Motor neuron (in vitro differentiated cells): ENCODE results near the gene SRRM1. TPM values are rescaled to one million over a fixed set of nuclear protein-coding genes. Genes with fewer than 3 reads are reported as not detected.

Experiments
- ATAC-seq, 8 experiments: fragments of 200-7000 bp; cut with Tn5 transposase; replicated peaks in 6 of 8; 2 replicates each; pipeline ENCODE4 v1.8.0; 2021; ENCODE audit warnings: mild to moderate bottlenecking in 8 of 8, moderate library complexity in 8 of 8
- H3K27ac ChIP-seq, 2 donors: fragments of 250-450 bp; sonication (Bioruptor Pico); 2 replicates each; pipeline ENCODE4 v1.9.0; 2021; ENCODE audit warnings: antibody characterized with exemption in 2 of 2, mild to moderate bottlenecking in 2 of 2, moderate library complexity in 1 of 2
- H3K4me1 ChIP-seq, 2 donors: fragments of 250-450 bp; sonication (Bioruptor Pico); replicated peaks in 1 of 2; 2 replicates each; pipeline ENCODE4 v1.6.1; 2021; ENCODE audit warnings: antibody characterized with exemption in 2 of 2, mild to moderate bottlenecking in 2 of 2, moderate library complexity in 1 of 2
- H3K4me3 ChIP-seq, 5 donors: fragments of 250-450 bp; sonication (Bioruptor Pico); 2 replicates each; pipeline ENCODE4 v1.9.0; 2021; ENCODE audit warnings: antibody characterized with exemption in 5 of 5, mild to moderate bottlenecking in 5 of 5, moderate library complexity in 4 of 5
- WGBS, 10 experiments: fragments of 450-650 bp; shearing (Covaris generic); methylation state at CpG; one replicate each; pipeline ENCODE4 v1.0.0; 2022; 5-methylcytosine and 5-hydroxymethylcytosine counted together
- in situ Hi-C, 9 experiments: fragments of 400-800 bp; cut with MboI; loops; one replicate each; pipeline ENCODE4 v1.15.0; 2021; ENCODE audit warnings: low sequenced_read_pairs in 9 of 9, low pct_unique_long_range_greater_than_20kb in 2 of 9; ENCODE audit not compliant: unreplicated experiment in 9 of 9
- total RNA-seq, 8 experiments: library from RNA; unstranded; fragments of 300-600 nt; gene quantifications; 2 replicates each; pipeline versions ENCODE4 v1.2.3 to v1.2.4, GENCODE V29; 2022

The SRRM1 gene, protein sequence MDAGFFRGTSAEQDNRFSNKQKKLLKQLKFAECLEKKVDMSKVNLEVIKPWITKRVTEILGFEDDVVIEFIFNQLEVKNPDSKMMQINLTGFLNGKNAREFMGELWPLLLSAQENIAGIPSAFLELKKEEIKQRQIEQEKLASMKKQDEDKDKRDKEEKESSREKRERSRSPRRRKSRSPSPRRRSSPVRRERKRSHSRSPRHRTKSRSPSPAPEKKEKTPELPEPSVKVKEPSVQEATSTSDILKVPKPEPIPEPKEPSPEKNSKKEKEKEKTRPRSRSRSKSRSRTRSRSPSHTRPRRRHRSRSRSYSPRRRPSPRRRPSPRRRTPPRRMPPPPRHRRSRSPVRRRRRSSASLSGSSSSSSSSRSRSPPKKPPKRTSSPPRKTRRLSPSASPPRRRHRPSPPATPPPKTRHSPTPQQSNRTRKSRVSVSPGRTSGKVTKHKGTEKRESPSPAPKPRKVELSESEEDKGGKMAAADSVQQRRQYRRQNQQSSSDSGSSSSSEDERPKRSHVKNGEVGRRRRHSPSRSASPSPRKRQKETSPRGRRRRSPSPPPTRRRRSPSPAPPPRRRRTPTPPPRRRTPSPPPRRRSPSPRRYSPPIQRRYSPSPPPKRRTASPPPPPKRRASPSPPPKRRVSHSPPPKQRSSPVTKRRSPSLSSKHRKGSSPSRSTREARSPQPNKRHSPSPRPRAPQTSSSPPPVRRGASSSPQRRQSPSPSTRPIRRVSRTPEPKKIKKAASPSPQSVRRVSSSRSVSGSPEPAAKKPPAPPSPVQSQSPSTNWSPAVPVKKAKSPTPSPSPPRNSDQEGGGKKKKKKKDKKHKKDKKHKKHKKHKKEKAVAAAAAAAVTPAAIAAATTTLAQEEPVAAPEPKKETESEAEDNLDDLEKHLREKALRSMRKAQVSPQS
- total RNA-seq: 100 to 1,000 TPM in 3 of 8 experiments, 10 to 100 TPM in 5; 36.6 to 141 (median 69.1) TPM

DNA sequence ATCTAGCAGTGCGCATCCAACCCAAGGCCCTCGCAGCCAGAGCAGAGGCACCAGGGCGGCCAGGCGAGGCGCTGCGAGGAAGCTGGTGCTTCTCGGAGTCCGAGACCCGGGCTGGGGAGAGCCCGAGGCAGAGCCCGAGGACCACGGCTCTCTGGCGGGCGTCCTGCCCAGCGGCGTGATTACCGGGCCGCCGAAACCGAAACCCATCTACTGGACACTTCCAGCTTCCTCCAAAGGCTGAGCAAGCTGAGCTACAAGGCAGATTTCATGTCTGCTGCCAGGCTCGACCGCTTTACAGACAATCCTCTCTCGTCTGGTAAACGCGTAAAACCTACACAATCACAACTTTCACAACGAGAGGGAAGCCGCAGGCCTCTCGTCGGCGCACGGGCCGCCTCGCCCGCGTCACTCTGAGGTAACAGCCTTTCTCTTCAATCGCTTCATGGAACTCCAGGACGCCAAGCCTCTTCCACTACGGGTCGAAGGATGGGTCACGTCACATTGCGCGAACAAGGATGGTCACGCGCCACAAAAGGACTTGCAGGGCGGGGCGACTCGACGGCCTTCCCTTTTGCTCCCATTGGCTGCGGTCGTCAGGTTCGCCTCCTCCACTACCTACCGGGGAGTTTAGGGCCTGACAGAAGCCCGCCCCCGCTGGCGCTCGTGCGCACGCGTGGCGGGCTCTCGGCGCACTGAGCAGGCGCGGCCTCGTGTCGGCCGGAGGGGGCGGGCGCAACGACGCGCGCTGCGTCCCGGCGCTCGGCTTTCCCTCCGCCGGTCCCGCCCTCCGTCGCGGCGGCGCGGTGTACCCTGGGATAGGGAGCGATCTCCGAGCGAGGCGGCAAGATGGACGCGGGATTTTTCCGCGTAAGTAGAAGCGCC, at the start of gene SRRM1:
Gene SRRM1 (plus strand): TSS at position 822 of the 882 bp plus-strand sequence. CDS start 25 bp downstream, at position 847.
- peak within 1 kb of the TSS; percentile 55 to 83 (median 69) for H3K4me3 ChIP-seq
- peak; percentile 83 to 95 (median 94) for ATAC-seq
- in situ Hi-C loops: loop anchor here in 3 of 9 experiments (25.0 kb wide), 2 partner anchors 255 to 455 kb away; partner anchors contain the start of gene IFNLR1 (in 2 of the 3)
- 0 to 7% (median 1%) methylated on average over 2 to 37 of the region's 95 CpGs; no CpG with 5 or more reads in 2 of the 10 experiments for WGBS, 10 experiments
- H3K27ac ChIP-seq: peak within 1 kb of the TSS; percentile 95 to 97
- H3K4me1 ChIP-seq: peaks cover 10 to 15% of the 10 kb centered on the region in 2 donors

GRCh38 chr1:24594328-24594598, 48.8 kb upstream of the SRRM1 start:
- H3K27ac ChIP-seq: no peak overlapping the region
- in situ Hi-C loops: loop anchor here in 1 of 9 experiments (25.0 kb wide), 1 partner anchor 407 kb away; the partner anchor contains the start of gene IFNLR1
- no peaks in the 10 kb centered on the region for H3K4me1 ChIP-seq
- no peak for ATAC-seq
- no peak overlapping the region for H3K4me3 ChIP-seq
- 64 to 100% (median 81%) methylated on average over 1 to 3 of the region's 3 CpGs; no CpG with 5 or more reads in 1 of the 10 experiments for WGBS, 10 experiments

DNA sequence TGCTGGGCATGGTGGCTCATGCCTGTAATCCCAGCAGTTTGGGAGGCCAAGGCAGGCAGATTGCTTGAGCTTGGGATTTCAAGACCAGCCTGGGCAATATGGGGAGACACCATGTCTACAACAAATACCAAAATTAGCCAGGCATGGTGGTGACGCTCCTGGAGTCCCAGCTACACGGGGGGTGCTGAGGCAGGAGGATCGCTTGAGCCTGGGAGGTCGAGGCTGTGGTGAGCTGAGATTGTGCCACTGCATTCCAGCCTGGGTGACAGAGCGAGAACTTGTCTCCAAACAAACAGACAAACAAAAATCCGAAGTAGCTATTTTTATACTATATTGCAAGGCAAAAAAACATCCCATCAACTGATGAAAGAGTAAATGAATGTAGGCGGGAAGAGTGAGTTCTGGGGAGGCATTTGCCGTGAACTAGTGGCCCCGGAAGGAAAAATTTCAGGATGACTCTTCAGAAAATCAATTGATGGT, 46.7 kb upstream of the SRRM1 start:
- no peak overlapping the region for H3K4me3 ChIP-seq
- H3K4me1 ChIP-seq: no peaks in the 10 kb centered on the region
- in situ Hi-C loops: loop anchor here in 1 of 9 experiments (25.0 kb wide), 1 partner anchor 409 kb away; the partner anchor contains the start of gene IFNLR1
- no peak for ATAC-seq
- 0 to 98% (median 83%) methylated on average over 2 to 9 of the region's 9 CpGs; no CpG with 5 or more reads in 1 of the 10 experiments for WGBS, 10 experiments
- no peak overlapping the region for H3K27ac ChIP-seq

- H3K27ac ChIP-seq: no peak overlapping the region
- H3K4me1 ChIP-seq: no peaks in the 10 kb centered on the region
- in situ Hi-C loops: loop anchor here in 1 of 9 experiments (25.0 kb wide), 1 partner anchor 412 kb away; the partner anchor contains the start of gene IFNLR1
- 60 to 100% (median 98%) methylated on average over 1 to 3 of the region's 3 CpGs; no CpG with 5 or more reads in 4 of the 10 experiments for WGBS, 10 experiments
- no peak overlapping the region for H3K4me3 ChIP-seq
- no peak for ATAC-seq
Observed at GRCh38 chr1:24599265-24599664, 43.8 kb upstream of the SRRM1 start.

DNA sequence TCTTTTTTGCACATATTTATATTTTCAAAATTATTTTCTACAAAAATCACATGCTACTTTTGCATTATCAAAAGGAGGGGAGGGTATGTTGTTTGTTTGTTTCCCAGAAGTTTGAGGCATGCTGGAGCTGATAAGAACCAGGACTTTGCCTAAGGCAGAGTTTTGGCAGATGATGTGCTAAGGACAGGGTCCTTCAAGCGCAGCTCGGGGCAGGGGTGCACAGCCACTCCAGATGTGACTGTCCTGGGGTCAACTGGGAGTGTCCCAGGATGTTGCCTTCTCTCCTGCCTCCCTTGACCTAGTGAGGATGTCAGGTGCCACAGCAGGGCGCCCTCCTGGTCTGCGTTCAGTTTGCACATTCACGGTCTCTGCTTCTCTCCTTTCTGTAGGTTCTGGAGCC, 42.6 kb upstream of the SRRM1 start:
- Histone ChIP-seq H3K4me1 (no peaks in the 10 kb centered on the region), H3K4me3 (no peak overlapping the region), H3K27ac (no peak overlapping the region)
- 10 to 89% (median 80%) methylated on average over 1 to 5 of the region's 5 CpGs; no CpG with 5 or more reads in 3 of the 10 experiments for WGBS, 10 experiments
- peak in 1 of 8 experiments; percentile 23 for ATAC-seq
- in situ Hi-C loops: no loop called here

DNA sequence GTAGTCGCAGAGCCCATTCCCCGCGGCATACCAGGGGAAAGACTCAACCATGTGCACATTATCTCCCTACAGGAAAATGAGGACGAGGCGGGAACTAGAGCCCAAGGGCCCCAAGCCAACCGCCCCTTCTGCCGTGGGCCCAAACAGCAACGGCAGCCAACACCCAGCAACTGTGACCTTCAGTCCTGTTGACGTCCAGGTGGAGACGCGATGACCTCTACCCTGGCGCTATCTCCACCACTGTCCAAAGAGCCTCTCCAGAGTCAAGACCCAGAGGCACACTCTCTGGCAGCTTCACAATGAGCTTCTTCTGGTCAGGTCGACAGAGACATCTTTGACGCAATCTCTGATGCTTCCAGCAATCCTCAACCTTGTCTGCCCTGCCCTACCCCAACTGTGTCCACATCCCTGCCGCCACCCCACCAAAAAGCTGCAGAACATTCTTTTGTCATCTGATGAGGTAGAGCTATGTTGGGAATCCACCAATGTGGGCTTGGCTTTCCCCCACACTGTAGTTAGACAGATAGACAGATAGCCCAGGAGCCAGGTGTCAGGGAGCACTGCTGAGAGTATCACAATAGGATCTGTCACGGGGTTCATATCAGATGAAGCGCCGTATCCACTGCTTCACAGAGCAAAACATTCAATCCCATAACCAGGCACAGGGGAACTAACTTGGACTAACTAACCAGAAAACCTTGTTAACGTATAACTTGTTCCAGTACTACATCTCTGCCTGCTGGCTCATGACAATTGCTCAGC, 37.4 kb upstream of the SRRM1 start:
- no peak for ATAC-seq
- Histone ChIP-seq H3K4me3 (no peak overlapping the region), H3K27ac (no peak overlapping the region), H3K4me1 (no peaks in the 10 kb centered on the region)
- in situ Hi-C loops: no loop called here
- 83 to 100% (median 87%) methylated on average over 3 to 18 of the region's 19 CpGs; no CpG with 5 or more reads in 1 of the 10 experiments for WGBS, 10 experiments

DNA sequence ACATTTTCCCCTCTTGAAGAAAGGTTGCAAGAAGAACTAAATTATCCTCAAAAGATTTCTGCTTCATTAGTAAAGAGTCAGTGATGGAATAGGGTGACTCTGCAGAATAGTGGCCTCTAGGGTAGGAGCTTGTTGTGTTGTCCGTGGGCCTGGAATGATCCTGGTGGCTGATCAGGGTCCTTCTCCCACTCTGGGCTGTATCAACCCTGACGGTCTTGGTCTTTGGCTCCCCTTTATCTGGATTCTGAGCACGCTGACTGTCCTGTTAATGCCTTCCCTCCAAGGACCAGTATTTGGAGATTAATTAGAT, 36.9 kb upstream of the SRRM1 start:
- no peak for ATAC-seq
- in situ Hi-C loops: no loop called here
- H3K27ac ChIP-seq: no peak overlapping the region
- H3K4me1 ChIP-seq: no peaks in the 10 kb centered on the region
- WGBS, 10 experiments: 28 to 94% (median 62%) methylated on average over 1 to 3 of the region's 3 CpGs; no CpG with 5 or more reads in 5 of the 10 experiments
- H3K4me3 ChIP-seq: no peak overlapping the region

- in situ Hi-C loops: no loop called here
- WGBS, 10 experiments: 58 to 100% (median 85%) methylated on average over 1 to 2 of the region's 2 CpGs; no CpG with 5 or more reads in 2 of the 10 experiments
- Histone ChIP-seq H3K4me1 (no peaks in the 10 kb centered on the region), H3K4me3 (no peak overlapping the region), H3K27ac (no peak overlapping the region)
- ATAC-seq: no peak
Observed at GRCh38 chr1:24606621-24607020, 36.5 kb upstream of the SRRM1 start.

DNA sequence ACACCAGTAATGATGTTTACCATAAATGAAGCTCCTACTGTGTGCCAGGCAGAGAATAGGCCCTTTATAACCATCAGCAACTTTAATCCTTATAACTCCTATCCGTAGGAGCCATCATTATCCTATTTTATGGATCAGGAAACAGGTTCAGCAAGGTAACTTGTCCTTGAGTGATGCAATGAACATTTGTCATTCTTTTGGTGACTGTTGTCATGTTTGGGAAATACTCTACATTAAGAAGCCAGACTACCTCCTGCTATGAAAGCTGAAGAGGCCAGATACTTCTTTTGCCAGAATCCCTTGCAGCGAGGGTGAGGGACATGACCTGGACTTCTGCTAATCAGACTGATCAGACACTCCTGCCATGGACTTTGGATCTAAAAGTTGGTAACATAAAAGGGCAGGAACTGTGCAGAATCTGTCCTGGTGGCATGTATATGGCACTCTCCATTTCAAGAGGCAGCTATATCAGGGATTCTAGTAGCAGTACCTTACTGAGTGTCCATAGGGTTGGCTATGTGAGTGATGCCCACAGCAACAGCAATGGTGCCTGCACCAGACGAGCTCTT, 33.1 kb upstream of the SRRM1 start:
- no peaks in the 10 kb centered on the region for H3K4me1 ChIP-seq
- ATAC-seq: no peak
- WGBS, 10 experiments: 40 to 100% (median 77%) methylated on average over 1 to 3 of the region's 3 CpGs; no CpG with 5 or more reads in 2 of the 10 experiments
- in situ Hi-C loops: no loop called here
- no peak overlapping the region for H3K4me3 ChIP-seq
- no peak overlapping the region for H3K27ac ChIP-seq

GRCh38 chr1:24619376-24619775, 23.7 kb upstream of the SRRM1 start:
- in situ Hi-C loops: no loop called here
- Histone ChIP-seq H3K4me1 (no peaks in the 10 kb centered on the region), H3K27ac (no peak overlapping the region), H3K4me3 (no peak overlapping the region)
- ATAC-seq: no peak
- WGBS, 10 experiments: 39 to 100% (median 69%) methylated on average over 2 to 5 of the region's 5 CpGs; no CpG with 5 or more reads in 3 of the 10 experiments

- no peak overlapping the region for H3K27ac ChIP-seq
- WGBS, 10 experiments: 31 to 95% (median 80%) methylated on average over 3 to 5 of the region's 5 CpGs
- no peaks in the 10 kb centered on the region for H3K4me1 ChIP-seq
- no peak overlapping the region for H3K4me3 ChIP-seq
- no peak for ATAC-seq
- in situ Hi-C loops: loop anchor here in 1 of 9 experiments (10.0 kb wide), 1 partner anchor 416 kb away; no protein-coding TSS in a partner anchor
Observed at GRCh38 chr1:24620678-24621077, 22.4 kb upstream of the SRRM1 start.
